Adrenal gland (tissue), 12 donors: ENCODE data around the gene UROS. TPM values are rescaled to one million over a fixed set of nuclear protein-coding genes. Genes with fewer than 3 reads are reported as not detected.
A peak's percentile ranks its signal among the peaks of the same experiment; 100 is the strongest.

Source experiments
- DNase-seq, 7 donors: peaks; one replicate each; pipeline ENCODE4 v3.0.0-alpha.2; 2019 to 2020
- H3K27ac ChIP-seq, 5 donors: fragments of 200-600 bp; sonication (generic) in 4 of 5; 1 replicate in 3 of 5; 2 replicates in 2 of 5; pipeline versions ENCODE4 v1.5.1 to v1.8.0; 2016 to 2020; ENCODE audit warnings: mild to moderate bottlenecking in 1 of 5
- H3K27me3 ChIP-seq: fragments of 200-600 bp; 2 replicates; pipeline ENCODE4 v1.8.0; 2021
- H3K36me3 ChIP-seq, 2 donors: fragments of 200-600 bp; replicated peaks in 1 of 2; 1 replicate in 1 of 2; 2 replicates in 1 of 2; pipeline versions ENCODE4 v1.5.1 to v1.8.0; 2018 to 2022
- H3K4me1 ChIP-seq, 2 donors: fragments of 200-600 bp; replicated peaks in 1 of 2; 1 replicate in 1 of 2; 2 replicates in 1 of 2; pipeline versions ENCODE4 v1.5.1 to v1.8.0; 2018 to 2021
- H3K4me3 ChIP-seq, 4 donors: fragments of 200-600 bp; sonication (generic) in 3 of 4; one replicate each; pipeline ENCODE4 v1.5.1; 2016 to 2018
- H3K9me3 ChIP-seq, 3 donors: fragments of 200-600 bp; sonication (generic) in 1 of 3; replicated peaks in 1 of 3; 1 replicate in 2 of 3; 2 replicates in 1 of 3; pipeline versions ENCODE4 v1.5.1 to v1.8.0; 2016 to 2021
- POLR2A ChIP-seq, 2 donors: fragments of 450-650 bp; IDR thresholded peaks; one replicate each; pipeline ENCODE4 v1.6.1; 2017; ENCODE audit warnings: antibody characterized with exemption in 2 of 2, mild to moderate bottlenecking in 2 of 2, moderate library complexity in 1 of 2
- WGBS, 4 donors: extraction: QIAGEN DNeasy Blood & Tissue Kit in 2 of 4; methylation state at CpG; one replicate each; pipeline versions ENCODE4 v1.1.5 to v1.1.7; 2013 to 2017; 5-methylcytosine and 5-hydroxymethylcytosine counted together
- intact Hi-C, 2 donors: fragments of 100-400 bp; cut with DNase I; formaldehyde crosslinking; loops; one replicate each; pipeline versions ENCODE4 v1.14.1 to v1.15.0; 2022 to 2023
- polyA plus RNA-seq, 3 donors: library from polyadenylated mRNA; stranded (reverse); fragments of 200-250 nt in 2 of 3; fragments of 350-450 nt in 1 of 3; fragmentation: Illumina TruSeq in 1 of 3; extraction: RNeasy Lipid Tissue Mini Kit (QIAGEN cat#74804) in 1 of 3; gene quantifications; one replicate each; pipeline ENCODE4 v1.2.3, GENCODE V29; 2013 to 2014
- total RNA-seq, 9 donors: library from RNA; depleted of rRNA in 4 of 9; stranded (reverse); fragments of >200 nt in 4 of 9; fragments of 120-200 nt in 1 of 9; fragmentation: NEBNext Ultra II Directional in 1 of 9; extraction: Animal tissue kit (Norgen Biotek cat#: 25700) in 1 of 9; gene quantifications; one replicate each; pipeline versions ENCODE4 v1.1.0 to v1.2.4, GENCODE V29; 2013 to 2023
- TF ChIP-seq, protein P1 (sequence below), 6 experiments: fragments of 450-650 bp in 4 of 6; fragments of 200-600 bp in 2 of 6; sonication (generic) in 1 of 6; IDR thresholded peaks; 1 replicate in 5 of 6; 2 replicates in 1 of 6; pipeline versions ENCODE4 v1.5.1 to v1.8.0; 2016 to 2021; ENCODE audit warnings: antibody characterized with exemption in 6 of 6, mild to moderate bottlenecking in 2 of 6, moderate library complexity in 1 of 6
- donor health status: healthy with polysubstance abuse.
- donor health status: Bipolar disorder and iron deficiency.
- donor health status: DM: yes; HTN: yes; CAD: no.
- donor health status: DM: no; HTN: no; CAD: no.
- donor health status: DM: no; HTN: no; CAD: no.
- donor health status: DM: yes; HTN: yes; CAD: no.

UROS gene
- total and polyA plus RNA-seq, 12 donors, result 41.1 to 122 (median 60.7) TPM

DNA sequence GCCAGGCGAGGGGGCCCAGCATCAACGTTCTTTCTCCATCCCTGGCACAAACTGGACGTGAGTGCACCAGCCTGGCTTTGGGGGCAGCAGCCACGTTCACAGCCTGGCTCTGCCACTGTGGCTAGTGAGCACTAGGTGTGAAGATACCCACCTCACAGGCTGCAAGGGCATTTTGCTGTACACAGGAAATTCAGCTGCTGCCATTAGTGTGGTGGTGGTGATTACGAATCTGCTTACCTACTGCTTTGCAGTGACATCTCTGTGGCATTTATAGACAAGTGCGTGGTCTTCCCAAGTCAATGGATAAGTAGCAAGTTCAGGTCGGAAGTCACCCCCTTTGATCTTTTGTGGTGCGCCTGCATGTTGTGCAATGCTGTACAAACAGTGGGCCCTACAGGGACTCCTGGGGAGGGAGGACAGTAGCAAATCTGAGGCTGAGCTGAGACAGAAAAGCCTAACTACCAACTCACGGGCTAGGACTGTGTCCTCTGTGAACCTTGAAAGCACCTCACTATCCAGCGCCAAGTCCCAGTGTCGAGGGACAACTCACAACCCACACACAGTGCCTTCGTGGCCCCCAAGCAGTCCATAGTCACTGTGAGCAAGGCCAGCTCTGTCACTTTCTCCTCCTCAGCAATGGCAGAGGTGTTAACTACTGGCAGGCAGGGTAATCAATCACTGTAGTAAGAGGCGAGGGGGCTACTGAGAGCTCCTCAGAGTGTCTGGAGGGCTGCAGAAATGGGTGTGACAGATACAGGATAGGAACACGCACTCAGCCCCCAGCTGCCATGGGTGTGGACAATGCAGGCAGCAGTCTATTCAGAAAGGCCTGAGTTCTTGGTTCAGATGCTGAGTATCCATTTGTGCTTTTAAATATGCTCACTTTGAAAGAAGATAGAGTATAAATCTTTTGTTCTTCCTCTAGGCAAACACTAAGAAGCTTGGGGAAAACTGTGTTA is 30.4 kb downstream of the UROS start:
- no peak for DNase-seq
- Histone ChIP-seq H3K4me3 (no peak overlapping the region), H3K36me3 (peaks cover 0 to 48% of the 10 kb centered on the region in 2 donors), H3K27ac (no peak overlapping the region), H3K9me3 (no peaks in the 10 kb centered on the region), H3K4me1 (no peaks in the 10 kb centered on the region), H3K27me3 (no peaks in the 10 kb centered on the region)
- intact Hi-C loops, result no loop called here
- 88 to 93% (median 92%) methylated on average over 9 to 14 of the region's 14 CpGs for WGBS, 4 donors
- TF ChIP-seq, protein P1, sequence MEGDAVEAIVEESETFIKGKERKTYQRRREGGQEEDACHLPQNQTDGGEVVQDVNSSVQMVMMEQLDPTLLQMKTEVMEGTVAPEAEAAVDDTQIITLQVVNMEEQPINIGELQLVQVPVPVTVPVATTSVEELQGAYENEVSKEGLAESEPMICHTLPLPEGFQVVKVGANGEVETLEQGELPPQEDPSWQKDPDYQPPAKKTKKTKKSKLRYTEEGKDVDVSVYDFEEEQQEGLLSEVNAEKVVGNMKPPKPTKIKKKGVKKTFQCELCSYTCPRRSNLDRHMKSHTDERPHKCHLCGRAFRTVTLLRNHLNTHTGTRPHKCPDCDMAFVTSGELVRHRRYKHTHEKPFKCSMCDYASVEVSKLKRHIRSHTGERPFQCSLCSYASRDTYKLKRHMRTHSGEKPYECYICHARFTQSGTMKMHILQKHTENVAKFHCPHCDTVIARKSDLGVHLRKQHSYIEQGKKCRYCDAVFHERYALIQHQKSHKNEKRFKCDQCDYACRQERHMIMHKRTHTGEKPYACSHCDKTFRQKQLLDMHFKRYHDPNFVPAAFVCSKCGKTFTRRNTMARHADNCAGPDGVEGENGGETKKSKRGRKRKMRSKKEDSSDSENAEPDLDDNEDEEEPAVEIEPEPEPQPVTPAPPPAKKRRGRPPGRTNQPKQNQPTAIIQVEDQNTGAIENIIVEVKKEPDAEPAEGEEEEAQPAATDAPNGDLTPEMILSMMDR (IDR thresholded peaks at IDR 0.05), result no peak
- no peak for TF ChIP-seq POLR2A (IDR thresholded peaks at IDR 0.05)

DNA sequence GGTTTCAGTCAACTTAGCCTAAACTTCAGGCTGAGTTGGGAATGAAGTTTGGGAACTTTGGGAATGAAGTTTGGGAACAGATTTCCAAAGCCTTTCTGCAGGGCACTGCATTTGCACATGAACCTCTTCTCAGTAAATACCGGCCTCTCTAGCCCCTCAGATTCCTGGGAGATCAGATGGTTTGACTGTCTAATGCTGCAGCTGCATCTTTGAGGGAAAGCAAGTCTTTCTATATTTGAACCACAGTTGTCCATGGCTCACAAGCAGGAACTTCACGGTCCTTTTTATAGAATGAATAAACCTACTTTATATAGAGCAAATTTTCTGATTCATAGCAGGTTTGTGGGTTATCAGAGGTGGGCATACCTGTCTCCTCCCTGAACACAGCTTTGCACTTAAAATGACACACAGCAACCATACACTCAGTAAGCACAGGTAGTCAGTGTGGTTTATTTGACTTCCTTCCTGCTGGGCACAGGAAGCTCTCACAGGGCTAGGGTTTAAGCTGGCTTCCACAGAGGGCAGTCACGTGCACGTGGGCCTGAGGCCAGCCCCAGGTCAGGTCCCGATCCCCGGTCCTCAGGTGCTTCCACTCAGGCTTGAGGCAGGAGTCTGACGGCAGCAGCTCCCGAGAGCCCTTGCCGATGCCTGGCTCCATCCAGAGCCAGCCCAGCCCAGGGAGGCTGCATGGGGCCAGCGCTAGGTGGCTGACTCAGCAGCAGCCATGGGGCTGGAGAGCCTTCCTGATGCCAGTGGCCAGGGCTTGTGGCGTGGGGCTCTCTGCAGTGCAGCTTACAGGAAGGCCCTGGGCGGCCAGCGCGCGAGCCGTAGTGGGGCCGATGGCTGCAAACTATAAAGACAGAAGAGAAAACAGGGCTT is 34.7 kb downstream of the UROS start:
- Histone ChIP-seq H3K4me3 (no peak overlapping the region), H3K27me3 (no peaks in the 10 kb centered on the region), H3K4me1 (no peaks in the 10 kb centered on the region), H3K36me3 (peaks cover 0 to 25% of the 10 kb centered on the region in 2 donors), H3K9me3 (no peaks in the 10 kb centered on the region), H3K27ac (no peak overlapping the region)
- no peak for DNase-seq
- WGBS, 4 donors, result 82 to 92% (median 90%) methylated on average over 10 to 17 of the region's 17 CpGs
- intact Hi-C loops, result no loop called here
- TF ChIP-seq POLR2A (IDR thresholded peaks at IDR 0.05), result no peak
- TF ChIP-seq, protein P1 (IDR thresholded peaks at IDR 0.05), result no peak

DNA sequence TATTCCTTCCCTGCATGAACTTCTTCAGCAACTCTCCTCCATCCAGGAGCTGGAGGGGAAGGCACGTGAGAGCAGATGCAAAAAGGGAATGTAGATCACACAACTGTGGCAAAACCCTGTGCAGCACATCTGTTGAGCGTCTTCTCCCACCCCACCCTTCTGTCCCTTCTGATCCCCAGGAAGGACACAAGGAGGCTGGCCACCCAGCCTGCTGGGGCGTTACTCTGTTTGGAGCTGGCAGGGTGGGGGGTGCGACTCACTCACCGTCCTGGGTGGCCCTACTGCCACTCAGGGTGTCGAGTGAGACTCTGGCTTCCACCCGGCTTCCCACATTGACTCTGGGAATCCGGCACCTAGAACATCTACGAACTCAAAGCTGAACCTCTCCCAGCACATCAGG is 37.3 kb downstream of the UROS start:
- no peak for TF ChIP-seq POLR2A (IDR thresholded peaks at IDR 0.05)
- TF ChIP-seq, protein P1 (IDR thresholded peaks at IDR 0.05), result no peak
- no peak for DNase-seq
- no peaks in the 10 kb centered on the region for H3K27me3 ChIP-seq
- no peaks in the 10 kb centered on the region for H3K4me1 ChIP-seq
- peaks cover 0 to 11% of the 10 kb centered on the region in 2 donors for H3K36me3 ChIP-seq
- WGBS, 4 donors, result 76 to 98% (median 83%) methylated on average over 4 to 9 of the region's 9 CpGs
- no peaks in the 10 kb centered on the region for H3K9me3 ChIP-seq
- intact Hi-C loops, result no loop called here
- no peak overlapping the region for H3K4me3 ChIP-seq
- no peak overlapping the region for H3K27ac ChIP-seq

DNA sequence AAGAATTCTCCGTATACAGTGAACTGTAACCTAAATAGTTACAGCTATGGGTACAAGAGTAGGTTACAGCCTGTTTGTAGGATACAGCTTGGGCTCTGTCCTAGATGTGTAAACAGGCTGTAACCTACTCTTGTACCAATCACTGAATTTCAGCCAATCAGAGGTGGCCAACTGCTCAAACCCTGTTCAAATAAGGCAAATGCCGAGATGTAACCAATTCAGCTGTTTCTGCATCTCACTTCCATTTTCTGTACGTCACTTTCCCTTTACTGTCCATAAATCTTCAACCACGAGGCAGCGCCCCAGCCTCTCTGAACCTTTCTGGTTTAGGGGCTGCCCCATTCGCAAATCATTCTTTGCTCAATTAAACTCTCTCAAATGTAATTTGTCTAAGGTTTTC is 39.1 kb downstream of the UROS start:
- 80 to 84% (median 82%) methylated on average over 6 of the region's 6 CpGs for WGBS, 4 donors
- H3K36me3 ChIP-seq, result peaks cover 0 to 11% of the 10 kb centered on the region in 2 donors

More for the DNA sequence above, 39.1 kb downstream of the UROS start:
- Histone ChIP-seq H3K9me3 (no peaks in the 10 kb centered on the region), H3K27me3 (no peaks in the 10 kb centered on the region), H3K4me3 (no peak overlapping the region), H3K27ac (no peak overlapping the region), H3K4me1 (no peaks in the 10 kb centered on the region)
- intact Hi-C loops, result no loop called here
- TF ChIP-seq, protein P1 (IDR thresholded peaks at IDR 0.05), result no peak
- TF ChIP-seq POLR2A (IDR thresholded peaks at IDR 0.05), result no peak
- peak in 1 of 7 donors; percentile 4 for DNase-seq
